Neural cell (in vitro differentiated cells): ENCODE measurements around the gene NOSIP. TPM values are rescaled to one million over a fixed set of nuclear protein-coding genes. Genes with fewer than 3 reads are reported as not detected.

Source experiments
- H2AFZ ChIP-seq: fragments of 200-600, 300-800 bp; sonication (generic), shearing (Covaris generic); 2 replicates; pipeline ENCODE4 v1.6.0; 2014; ENCODE audit warnings: low read depth, mild to moderate bottlenecking, antibody characterized with exemption, low read length, moderate library complexity
- H3F3A ChIP-seq: fragments of 200-600 bp; shearing (Covaris generic); 2 replicates; pipeline ENCODE4 v1.6.1; 2016; ENCODE audit warnings: mild to moderate bottlenecking, moderate library complexity, mixed read lengths, antibody characterized with exemption, low read length; ENCODE audit not compliant: insufficient read depth, poor library complexity, severe bottlenecking
- H3K27ac ChIP-seq: fragments of 200-600, 300-800 bp; sonication (generic), shearing (Covaris generic); 2 replicates; pipeline ENCODE4 v1.5.1; 2014; ENCODE audit warnings: mild to moderate bottlenecking, low read length, moderate library complexity
- H3K27me3 ChIP-seq: fragments of 300-800, 200-600 bp; sonication (generic), shearing (Covaris generic); 2 replicates; pipeline ENCODE4 v1.6.0; 2014; ENCODE audit warnings: mild to moderate bottlenecking, low read depth, low read length, moderate library complexity; ENCODE audit not compliant: insufficient read depth
- H3K36me3 ChIP-seq: fragments of 300-800, 200-600 bp; sonication (generic), shearing (Covaris generic); 2 replicates; pipeline ENCODE4 v1.5.1; 2014; ENCODE audit warnings: mild to moderate bottlenecking, antibody characterized with exemption, low read length, moderate library complexity; ENCODE audit not compliant: insufficient read depth
- H3K4me2 ChIP-seq: fragments of 300-800, 200-600 bp; sonication (generic), shearing (Covaris generic); 2 replicates; pipeline ENCODE4 v1.6.0; 2014; ENCODE audit warnings: mild to moderate bottlenecking, low read length
- H3K4me3 ChIP-seq: fragments of 300-800, 200-600 bp; sonication (generic), shearing (Covaris generic); 2 replicates; pipeline ENCODE4 v1.5.1; 2014; ENCODE audit warnings: mild to moderate bottlenecking, low read length, moderate library complexity
- H3K79me2 ChIP-seq: fragments of 200-600 bp; shearing (Covaris generic); replicated peaks from 2 replicates; pipeline ENCODE4 v1.6.0; 2014; ENCODE audit warnings: mild to moderate bottlenecking, low read length, moderate library complexity; ENCODE audit not compliant: insufficient read depth
- H3K9ac ChIP-seq: fragments of 300-800, 200-600 bp; sonication (generic), shearing (Covaris generic); 2 replicates; pipeline ENCODE4 v1.6.1; 2016; ENCODE audit warnings: mild to moderate bottlenecking, low read length, mixed read lengths
- H3K9me2 ChIP-seq: fragments of 200-600 bp; shearing (Covaris generic); 2 replicates; pipeline ENCODE4 v1.6.1; 2016; ENCODE audit warnings: mild to moderate bottlenecking, low read length, mixed read lengths; ENCODE audit not compliant: insufficient read depth
- H3K9me3 ChIP-seq: fragments of 200-600, 300-800 bp; sonication (generic), shearing (Covaris generic); 2 replicates; pipeline ENCODE4 v1.6.1; 2016; ENCODE audit warnings: mild to moderate bottlenecking, mixed run types, low read length, moderate library complexity, mixed read lengths
- H4K20me1 ChIP-seq: fragments of 200-600 bp; shearing (Covaris generic); 2 replicates; pipeline ENCODE4 v1.6.1; 2016; ENCODE audit warnings: mild to moderate bottlenecking, mixed run types; ENCODE audit not compliant: insufficient read depth
- EP300 ChIP-seq: fragments of 450-650 bp; conservative IDR thresholded peaks from 2 replicates; pipeline ENCODE4 v1.6.1; 2014; ENCODE audit warnings: antibody characterized with exemption, mild to moderate bottlenecking, moderate library complexity; ENCODE audit not compliant: poor library complexity, severe bottlenecking
- EZH2 ChIP-seq: fragments of 200-600, 300-800 bp; shearing (Covaris generic), sonication (generic); IDR thresholded peaks from 2 replicates; pipeline ENCODE4 v1.6.1; 2014; ENCODE audit warnings: antibody characterized with exemption, low read length, borderline replicate concordance, mild to moderate bottlenecking; ENCODE audit not compliant: insufficient read depth, poor library complexity, severe bottlenecking
- MXI1 ChIP-seq: fragments of 450-650 bp; conservative IDR thresholded peaks from 2 replicates; pipeline ENCODE4 v1.6.1; 2014; ENCODE audit warnings: antibody characterized with exemption, mild to moderate bottlenecking; ENCODE audit not compliant: poor library complexity, severe bottlenecking
- POLR2AphosphoS5 ChIP-seq: IDR thresholded peaks from 2 replicates; pipeline ENCODE4 v1.6.1; 2012
- RAD21 ChIP-seq: fragments of 450-650 bp; conservative IDR thresholded peaks from 2 replicates; pipeline ENCODE4 v1.6.1; 2014; ENCODE audit warnings: antibody characterized with exemption, mild to moderate bottlenecking, moderate library complexity
- SMC3 ChIP-seq: fragments of 450-650 bp; conservative IDR thresholded peaks from 2 replicates; pipeline ENCODE4 v1.6.1; 2014; ENCODE audit warnings: antibody characterized with exemption, mild to moderate bottlenecking, moderate library complexity; ENCODE audit not compliant: poor library complexity
- TAF1 ChIP-seq: IDR thresholded peaks from 2 replicates; pipeline ENCODE4 v1.6.1; 2012; ENCODE audit warnings: low read depth
- polyA plus RNA-seq: library from polyadenylated mRNA; depleted of rRNA; stranded (reverse); fragments of >200 nt; gene quantifications from 2 replicates; pipeline ENCODE4 v1.2.3, GENCODE V29; 2014
- TF ChIP-seq, protein P1 (sequence below): IDR thresholded peaks from 2 replicates; pipeline ENCODE4 v1.6.1; 2012; ENCODE audit warnings: borderline replicate concordance
- TF ChIP-seq, protein P2 (sequence below): fragments of 450-650 bp; IDR thresholded peaks from 2 replicates; pipeline ENCODE4 v1.5.1; 2014; ENCODE audit warnings: antibody characterized with exemption, mild to moderate bottlenecking, moderate library complexity; ENCODE audit not compliant: poor library complexity, severe bottlenecking

NOSIP gene
- polyA plus RNA-seq, 1 donor from 2014 or later = 129 TPM

DNA sequence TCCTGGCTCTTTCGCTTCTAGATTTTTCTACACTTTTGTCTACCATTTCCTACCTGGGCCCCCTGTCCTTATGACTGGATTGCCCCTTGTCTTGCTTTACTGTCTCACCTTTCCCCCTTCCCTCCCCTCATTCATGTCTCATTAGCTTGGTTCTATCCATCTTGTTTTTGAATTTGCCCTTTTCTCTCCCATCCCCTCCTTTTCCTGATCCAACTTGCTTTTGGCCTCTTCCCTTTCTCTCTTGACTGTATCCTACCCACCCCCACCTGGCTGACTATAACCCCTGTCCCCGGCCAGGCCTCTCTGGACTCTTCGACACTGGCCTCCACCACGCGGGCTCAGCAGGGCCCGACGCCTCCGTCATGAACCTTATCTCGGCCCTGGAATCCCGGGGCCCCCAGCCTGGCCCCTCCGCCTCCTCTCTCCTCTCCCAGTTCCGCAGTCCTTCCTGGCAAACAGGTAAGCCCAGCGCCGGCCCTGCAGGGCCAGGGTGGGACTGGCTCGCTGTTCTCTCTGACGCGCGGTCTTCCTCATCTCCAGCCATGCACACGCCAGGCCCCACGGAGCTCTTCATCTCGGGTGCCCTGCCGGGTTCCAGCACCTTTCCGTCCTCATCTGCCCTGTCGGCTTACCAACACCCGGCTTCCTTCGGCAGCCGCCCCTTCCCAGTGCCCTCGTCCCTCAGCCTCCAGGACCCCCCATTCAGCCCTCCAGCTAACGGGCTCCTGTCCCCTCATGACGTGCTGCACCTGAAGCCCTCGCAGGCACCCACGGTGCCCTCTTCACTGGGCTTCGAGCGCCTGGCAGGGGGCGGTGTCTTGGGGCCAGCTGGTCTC is 14.0 kb upstream of the NOSIP start:
- Histone ChIP-seq H3K79me2 (peaks cover 27% of the 10 kb centered on the region), H3K9me3 (no peaks in the 10 kb centered on the region), H3K27me3 (no peaks in the 10 kb centered on the region), H2AFZ (no peak overlapping the region), H3F3A (no peaks in the 10 kb centered on the region), H3K36me3 (no peaks in the 10 kb centered on the region), H3K9ac (peak overlapping the region; percentile 27), H3K4me2 (peak overlapping the region; percentile 41), H3K27ac (peak overlapping the region; percentile 48), H3K4me3 (peak overlapping the region; percentile 95), H4K20me1 (no peaks in the 10 kb centered on the region), H3K9me2 (no peaks in the 10 kb centered on the region)
- TF ChIP-seq, protein P1, sequence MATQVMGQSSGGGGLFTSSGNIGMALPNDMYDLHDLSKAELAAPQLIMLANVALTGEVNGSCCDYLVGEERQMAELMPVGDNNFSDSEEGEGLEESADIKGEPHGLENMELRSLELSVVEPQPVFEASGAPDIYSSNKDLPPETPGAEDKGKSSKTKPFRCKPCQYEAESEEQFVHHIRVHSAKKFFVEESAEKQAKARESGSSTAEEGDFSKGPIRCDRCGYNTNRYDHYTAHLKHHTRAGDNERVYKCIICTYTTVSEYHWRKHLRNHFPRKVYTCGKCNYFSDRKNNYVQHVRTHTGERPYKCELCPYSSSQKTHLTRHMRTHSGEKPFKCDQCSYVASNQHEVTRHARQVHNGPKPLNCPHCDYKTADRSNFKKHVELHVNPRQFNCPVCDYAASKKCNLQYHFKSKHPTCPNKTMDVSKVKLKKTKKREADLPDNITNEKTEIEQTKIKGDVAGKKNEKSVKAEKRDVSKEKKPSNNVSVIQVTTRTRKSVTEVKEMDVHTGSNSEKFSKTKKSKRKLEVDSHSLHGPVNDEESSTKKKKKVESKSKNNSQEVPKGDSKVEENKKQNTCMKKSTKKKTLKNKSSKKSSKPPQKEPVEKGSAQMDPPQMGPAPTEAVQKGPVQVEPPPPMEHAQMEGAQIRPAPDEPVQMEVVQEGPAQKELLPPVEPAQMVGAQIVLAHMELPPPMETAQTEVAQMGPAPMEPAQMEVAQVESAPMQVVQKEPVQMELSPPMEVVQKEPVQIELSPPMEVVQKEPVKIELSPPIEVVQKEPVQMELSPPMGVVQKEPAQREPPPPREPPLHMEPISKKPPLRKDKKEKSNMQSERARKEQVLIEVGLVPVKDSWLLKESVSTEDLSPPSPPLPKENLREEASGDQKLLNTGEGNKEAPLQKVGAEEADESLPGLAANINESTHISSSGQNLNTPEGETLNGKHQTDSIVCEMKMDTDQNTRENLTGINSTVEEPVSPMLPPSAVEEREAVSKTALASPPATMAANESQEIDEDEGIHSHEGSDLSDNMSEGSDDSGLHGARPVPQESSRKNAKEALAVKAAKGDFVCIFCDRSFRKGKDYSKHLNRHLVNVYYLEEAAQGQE = no peak
- no peak for TF ChIP-seq EZH2
- TF ChIP-seq EP300 = no peak
- TF ChIP-seq RAD21 = no peak
- TF ChIP-seq, protein P2, sequence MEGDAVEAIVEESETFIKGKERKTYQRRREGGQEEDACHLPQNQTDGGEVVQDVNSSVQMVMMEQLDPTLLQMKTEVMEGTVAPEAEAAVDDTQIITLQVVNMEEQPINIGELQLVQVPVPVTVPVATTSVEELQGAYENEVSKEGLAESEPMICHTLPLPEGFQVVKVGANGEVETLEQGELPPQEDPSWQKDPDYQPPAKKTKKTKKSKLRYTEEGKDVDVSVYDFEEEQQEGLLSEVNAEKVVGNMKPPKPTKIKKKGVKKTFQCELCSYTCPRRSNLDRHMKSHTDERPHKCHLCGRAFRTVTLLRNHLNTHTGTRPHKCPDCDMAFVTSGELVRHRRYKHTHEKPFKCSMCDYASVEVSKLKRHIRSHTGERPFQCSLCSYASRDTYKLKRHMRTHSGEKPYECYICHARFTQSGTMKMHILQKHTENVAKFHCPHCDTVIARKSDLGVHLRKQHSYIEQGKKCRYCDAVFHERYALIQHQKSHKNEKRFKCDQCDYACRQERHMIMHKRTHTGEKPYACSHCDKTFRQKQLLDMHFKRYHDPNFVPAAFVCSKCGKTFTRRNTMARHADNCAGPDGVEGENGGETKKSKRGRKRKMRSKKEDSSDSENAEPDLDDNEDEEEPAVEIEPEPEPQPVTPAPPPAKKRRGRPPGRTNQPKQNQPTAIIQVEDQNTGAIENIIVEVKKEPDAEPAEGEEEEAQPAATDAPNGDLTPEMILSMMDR = no peak
- TF ChIP-seq MXI1 = no peak
- TF ChIP-seq SMC3 = no peak
- TF ChIP-seq TAF1 = no peak
- TF ChIP-seq POLR2AphosphoS5 = no peak

DNA sequence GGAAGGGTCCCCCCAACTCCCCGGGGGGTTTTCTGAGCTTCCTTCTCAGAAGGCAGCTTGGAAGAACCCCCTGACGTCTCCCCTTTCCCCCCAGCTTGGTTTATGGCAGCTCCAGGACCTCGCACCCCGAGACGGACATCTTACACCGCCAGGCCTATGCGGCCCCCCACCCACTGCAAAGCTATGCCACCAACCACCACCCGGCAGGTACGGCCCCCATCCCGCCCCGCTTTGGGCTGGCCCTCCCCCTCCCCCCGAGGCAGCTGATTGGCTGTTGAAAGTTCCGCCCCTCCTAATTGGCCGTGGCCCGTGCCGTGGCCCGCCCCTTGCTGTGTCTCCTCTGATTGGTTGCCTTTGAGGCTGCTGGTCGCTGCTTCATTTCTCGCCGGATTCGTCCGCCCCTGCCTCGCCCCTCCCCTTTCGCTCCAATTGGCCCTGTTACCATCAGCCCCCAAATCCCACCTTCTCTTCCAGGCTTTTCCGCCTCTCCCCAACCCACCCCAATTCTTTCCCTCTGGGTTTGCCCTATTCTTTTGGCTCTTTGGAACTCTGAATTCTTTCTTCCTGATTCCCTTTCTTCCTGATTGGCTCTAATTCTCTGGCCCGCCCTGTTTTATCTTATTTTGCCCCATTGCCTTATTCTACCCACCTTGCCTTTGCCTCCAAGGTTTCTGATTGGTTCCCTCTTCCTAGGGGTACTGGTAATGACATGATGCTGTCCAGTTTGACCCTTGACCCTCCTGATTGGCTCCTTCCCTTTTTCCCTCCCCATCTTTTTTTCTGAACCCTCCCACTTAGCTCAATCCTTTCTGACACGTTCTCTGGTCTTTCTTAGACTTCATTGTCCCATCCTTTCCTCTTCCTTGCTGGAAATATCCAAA is 13.1 kb upstream of the NOSIP start:
- TF ChIP-seq EP300 (no peak), POLR2AphosphoS5 (peak; percentile 49), MXI1 (no peak)
- no peaks in the 10 kb centered on the region for H3K27me3 ChIP-seq
- no peaks in the 10 kb centered on the region for H3K36me3 ChIP-seq
- peaks cover 23% of the 10 kb centered on the region for H3K79me2 ChIP-seq
- H3K9me3 ChIP-seq = no peaks in the 10 kb centered on the region
- peak overlapping the region; percentile 97 for H3K27ac ChIP-seq
- H3F3A ChIP-seq = no peaks in the 10 kb centered on the region
- H3K4me3 ChIP-seq = peak overlapping the region; percentile 95
- H3K4me2 ChIP-seq = peak overlapping the region; percentile 67
- H2AFZ ChIP-seq = no peak overlapping the region
- H3K9ac ChIP-seq = peak overlapping the region; percentile 96
- H4K20me1 ChIP-seq = no peaks in the 10 kb centered on the region
- H3K9me2 ChIP-seq = no peaks in the 10 kb centered on the region
